ENCODE data around the gene RFNG. TPM values are rescaled to one million over a fixed set of nuclear protein-coding genes. Genes with fewer than 3 reads are reported as not detected.

RFNG gene
- total and polyA plus RNA-seq, 2 of the 4 experiments (the other 2 are of a cell fraction): 6.8 to 47.3 TPM

- intact Hi-C loops (cut with micrococcal nuclease): no loop called here
- in situ Hi-C loops (cut with MboI; ENCODE audit: low sequenced_read_pairs): no loop called here
- H3K79me1 ChIP-seq (ENCODE audit: low read depth in 1 of 2, low read length in 2 of 2): peaks cover 11 to 36% of the 10 kb centered on the region in 2 experiments; a peak in 3 of 4 replicates
- peak overlapping the region; percentile 4; the same call in 1 of the 2 replicates for H3K18ac ChIP-seq (ENCODE audit: low read depth, low read length)
- H3K4me3 ChIP-seq (ENCODE audit: insufficient read depth, low read depth, low read length): no peak overlapping the region
- CTCF ChIA-PET: interaction anchor here (0.7 to 1.0 kb wide), 4 partner anchors 16 to 325 kb away, joined by 3 to 5 read pairs (median 3); no protein-coding TSS in a partner anchor
- peaks cover 3% of the 10 kb centered on the region; the same call in 1 of the 2 replicates for H4K20me1 ChIP-seq (ENCODE audit: insufficient read depth, low read length)
- peak overlapping the region; percentile 99 for H4K91ac ChIP-seq (ENCODE audit: insufficient read depth, low read depth, low read length)
- no peaks in the 10 kb centered on the region for H3K36me3 ChIP-seq (ENCODE audit: control insufficient read depth, insufficient read depth, low read length)
- H2AK5ac ChIP-seq (ENCODE audit: low read depth, low read length): peak overlapping the region; percentile 99
- peak overlapping the region; percentile 95 for H2BK5ac ChIP-seq (ENCODE audit: low read depth, low read length, poor library complexity, severe bottlenecking)
- peak overlapping the region; percentile 91 to 97 for H4K8ac ChIP-seq (ENCODE audit: low read depth in 2 of 2, low read length in 2 of 2)
- H3K14ac ChIP-seq (replicated peaks; ENCODE audit: low read depth, low read length): peak overlapping the region; percentile 96
- peak overlapping the region; percentile 2; the same call in 1 of the 2 replicates for H3K4me2 ChIP-seq (ENCODE audit: low read depth, low read length)
- peak overlapping the region; percentile 98 for H2AK9ac ChIP-seq (replicated peaks; ENCODE audit: low read depth, low read length, poor library complexity)
- H2BK20ac ChIP-seq (ENCODE audit: low read depth, low read length): peak overlapping the region; percentile 97
- peaks cover 27% of the 10 kb centered on the region for H3K4me1 ChIP-seq (ENCODE audit: control insufficient read depth, insufficient read depth, low read length)
- peak overlapping the region; percentile 53; the same call in 1 of the 2 replicates for H3K9ac ChIP-seq (ENCODE audit: low read depth, low read length)
- DNase-seq (peak; percentile 95), ATAC-seq (ENCODE audit: low read depth) (peak; percentile 96)
- no peaks in the 10 kb centered on the region for H3K9me3 ChIP-seq (ENCODE audit: control insufficient read depth, insufficient read depth, low read length)
- H2AFZ ChIP-seq (replicated peaks; ENCODE audit: low read length, poor library complexity): peak overlapping the region; percentile 88
- dilution Hi-C loops (cut with HindIII; ENCODE audit: low sequenced_read_pairs, unreplicated experiment): no loop called here
- H3K27ac ChIP-seq (ENCODE audit: insufficient read depth, low read length): peak overlapping the region; percentile 85
- peak overlapping the region; percentile 100 for H2BK15ac ChIP-seq (ENCODE audit: low read depth, low read length)
- peak overlapping the region; percentile 93 for H3K23ac ChIP-seq (ENCODE audit: low read depth, low read length)
- peak overlapping the region; percentile 33 for H4K5ac ChIP-seq (ENCODE audit: low read depth, low read length)
- H3K9me1 ChIP-seq (ENCODE audit: insufficient read depth, low read length): peaks cover 18% of the 10 kb centered on the region
- H2BK120ac ChIP-seq (ENCODE audit: low read depth, low read length): peak overlapping the region; percentile 98
- 39% methylated on average over 18 of the region's 53 CpGs; no CpG with 5 or more reads in 1 of the 2 experiments for WGBS, 2 experiments (ENCODE audit: extremely low coverage in 2 of 2, insufficient read length in 1 of 2)
- H3K27me3 ChIP-seq (ENCODE audit: control insufficient read depth, insufficient read depth, low read length): no peaks in the 10 kb centered on the region
- peak overlapping the region; percentile 97 for H3K4ac ChIP-seq (ENCODE audit: low read depth, low read length)
- peak overlapping the region; percentile 47; the same call in 1 of the 2 replicates for H3K56ac ChIP-seq (ENCODE audit: extremely low read depth, insufficient read depth, low read length)
- no TSS peak for BruUV-seq (replicated peaks)
- POLR2A ChIA-PET (ENCODE audit: unreplicated experiment): no interaction called here
- no peak for TF ChIP-seq CHD1 (IDR thresholded peaks at IDR 0.05; ENCODE audit: low read depth, low read length)
- no peak for TF ChIP-seq SMC3 (IDR thresholded peaks at IDR 0.05; ENCODE audit: low read depth, low read length)
- TF ChIP-seq RAD21 (IDR thresholded peaks at IDR 0.05; ENCODE audit: low read length): no peak
- peak; percentile 98 for TF ChIP-seq BHLHE40 (IDR thresholded peaks at IDR 0.05; ENCODE audit: low read depth, low read length)
- TF ChIP-seq, protein P1, sequence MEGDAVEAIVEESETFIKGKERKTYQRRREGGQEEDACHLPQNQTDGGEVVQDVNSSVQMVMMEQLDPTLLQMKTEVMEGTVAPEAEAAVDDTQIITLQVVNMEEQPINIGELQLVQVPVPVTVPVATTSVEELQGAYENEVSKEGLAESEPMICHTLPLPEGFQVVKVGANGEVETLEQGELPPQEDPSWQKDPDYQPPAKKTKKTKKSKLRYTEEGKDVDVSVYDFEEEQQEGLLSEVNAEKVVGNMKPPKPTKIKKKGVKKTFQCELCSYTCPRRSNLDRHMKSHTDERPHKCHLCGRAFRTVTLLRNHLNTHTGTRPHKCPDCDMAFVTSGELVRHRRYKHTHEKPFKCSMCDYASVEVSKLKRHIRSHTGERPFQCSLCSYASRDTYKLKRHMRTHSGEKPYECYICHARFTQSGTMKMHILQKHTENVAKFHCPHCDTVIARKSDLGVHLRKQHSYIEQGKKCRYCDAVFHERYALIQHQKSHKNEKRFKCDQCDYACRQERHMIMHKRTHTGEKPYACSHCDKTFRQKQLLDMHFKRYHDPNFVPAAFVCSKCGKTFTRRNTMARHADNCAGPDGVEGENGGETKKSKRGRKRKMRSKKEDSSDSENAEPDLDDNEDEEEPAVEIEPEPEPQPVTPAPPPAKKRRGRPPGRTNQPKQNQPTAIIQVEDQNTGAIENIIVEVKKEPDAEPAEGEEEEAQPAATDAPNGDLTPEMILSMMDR (conservative IDR thresholded peaks at IDR 0.05; ENCODE audit: low read depth, low read length): no peak
- TF ChIP-seq MXI1 (IDR thresholded peaks at IDR 0.05; ENCODE audit: borderline replicate concordance, low read depth, low read length): peak; percentile 96
- TF ChIP-seq, protein P2, sequence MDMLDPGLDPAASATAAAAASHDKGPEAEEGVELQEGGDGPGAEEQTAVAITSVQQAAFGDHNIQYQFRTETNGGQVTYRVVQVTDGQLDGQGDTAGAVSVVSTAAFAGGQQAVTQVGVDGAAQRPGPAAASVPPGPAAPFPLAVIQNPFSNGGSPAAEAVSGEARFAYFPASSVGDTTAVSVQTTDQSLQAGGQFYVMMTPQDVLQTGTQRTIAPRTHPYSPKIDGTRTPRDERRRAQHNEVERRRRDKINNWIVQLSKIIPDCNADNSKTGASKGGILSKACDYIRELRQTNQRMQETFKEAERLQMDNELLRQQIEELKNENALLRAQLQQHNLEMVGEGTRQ (IDR thresholded peaks at IDR 0.05; ENCODE audit: low read depth, low read length): peak; percentile 84
- peak; percentile 71 for TF ChIP-seq FOS (IDR thresholded peaks at IDR 0.05; ENCODE audit: low read depth, low read length)
- TF ChIP-seq RCOR1 (IDR thresholded peaks at IDR 0.05; ENCODE audit: insufficient replicate concordance, low read length): no peak
- peak; percentile 97 for TF ChIP-seq MAZ (IDR thresholded peaks at IDR 0.05; ENCODE audit: borderline replicate concordance, low read depth, low read length)
- no peak for TF ChIP-seq POLR2A (IDR thresholded peaks at IDR 0.05; ENCODE audit: low read depth, low read length)
- no peak for TF ChIP-seq ELK1 (IDR thresholded peaks at IDR 0.05; ENCODE audit: borderline replicate concordance, low read depth, low read length)
- no peak for TF ChIP-seq CEBPB (IDR thresholded peaks at IDR 0.05; ENCODE audit: low read depth, low read length)
Observed at GRCh38 chr17:82003411-82004381, 47.9 kb downstream of the RFNG start.
